CD4-positive, alpha-beta T cell treated with Interleukin-6 for 4 hours (primary cell): ENCODE results near the gene EHMT2.
A peak's percentile ranks its signal among the peaks of the same experiment; 100 is the strongest.

ENCODE experiments used
- DNase-seq: peaks from one replicate; pipeline ENCODE4 v3.0.0-alpha.2; 2020; ENCODE audit warnings: mixed read lengths

EHMT2 gene

GRCh38 chr6:31837369-31838113 lies 60.0 kb downstream of the EHMT2 start:
- DNase-seq = peak; percentile 10

DNA sequence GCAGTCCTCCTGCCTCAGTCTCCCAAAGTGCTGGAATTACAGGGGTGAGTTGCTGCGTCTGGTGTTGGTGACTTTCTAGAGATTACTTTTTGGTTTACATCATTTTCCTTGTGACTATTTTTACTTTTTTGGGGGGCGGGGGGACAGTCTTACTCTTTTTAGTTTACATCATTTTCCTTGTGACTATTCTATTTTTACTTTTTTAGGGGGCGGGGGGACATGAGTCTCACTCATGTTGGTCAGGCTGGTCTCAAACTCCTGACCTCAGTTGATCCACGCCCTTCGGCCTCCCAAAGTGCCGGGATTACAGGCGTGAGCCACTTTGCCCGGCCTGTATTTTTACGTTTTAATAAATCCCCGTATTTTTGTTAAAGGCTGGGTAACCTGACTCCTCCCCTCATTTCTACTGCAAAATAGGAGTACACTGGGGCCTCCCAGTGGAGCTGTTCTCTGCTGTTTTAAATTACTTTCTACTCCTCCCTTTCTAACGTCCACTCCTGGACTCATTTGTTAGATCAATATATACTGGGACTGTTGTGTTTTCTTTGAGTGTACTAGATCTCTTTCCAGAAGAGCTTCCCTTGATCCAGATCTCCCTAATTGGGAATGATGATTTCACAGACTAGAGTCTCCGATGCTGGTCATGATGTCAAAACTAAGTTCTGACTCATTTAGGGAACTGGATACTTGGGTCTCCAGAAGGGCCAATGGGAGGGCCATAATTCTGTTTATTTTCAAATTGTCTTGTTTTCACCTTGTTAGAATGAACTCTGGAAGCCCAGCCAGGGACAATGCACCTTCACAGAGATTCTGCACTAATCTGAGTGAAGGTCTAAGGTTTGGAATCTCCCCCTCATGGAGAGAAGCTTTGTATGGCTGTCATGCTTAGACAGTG lies 60.8 kb downstream of the EHMT2 start:
- DNase-seq = peak; percentile 20

DNA sequence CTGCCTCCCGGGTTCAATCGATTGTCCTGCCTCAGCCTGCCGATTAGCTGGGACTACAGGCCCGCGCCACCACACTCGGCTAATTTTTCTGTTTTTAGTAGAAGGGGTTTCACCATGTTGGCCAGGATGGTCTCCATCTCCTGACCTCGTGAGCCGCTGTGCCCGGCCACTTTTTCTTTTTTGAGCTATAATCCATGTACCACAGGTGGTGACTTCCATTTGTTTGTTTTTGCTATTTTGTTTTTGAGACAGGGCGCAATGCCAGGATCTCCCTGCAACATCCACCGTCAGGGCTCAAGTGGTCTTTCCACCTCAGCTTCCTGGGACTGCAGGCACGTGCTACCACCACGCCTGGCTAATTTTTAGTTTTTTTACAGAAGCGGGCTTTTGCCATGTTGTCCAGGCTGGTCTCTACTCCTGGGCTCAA lies 61.4 kb downstream of the EHMT2 start:
- no peak for DNase-seq

GRCh38 chr6:31834367-31835250 lies 62.9 kb downstream of the EHMT2 start:
- peak; percentile 81 for DNase-seq

- DNase-seq = no peak
Observed at GRCh38 chr6:31831350-31832215, 65.9 kb downstream of the EHMT2 start.

GRCh38 chr6:31830886-31831335 lies 66.6 kb downstream of the EHMT2 start:
- no peak for DNase-seq
